H1 (cell line): Measurements from ENCODE around the gene CRKL. TPM values are rescaled to one million over a fixed set of nuclear protein-coding genes. Genes with fewer than 3 reads are reported as not detected.

Experiments used
- CBX5 ChIP-seq: fragments of 300-800, 300-1000 bp; sonication (generic); IDR thresholded peaks from 2 replicates; pipeline ENCODE4 v1.7.1; 2016; ENCODE audit warnings: antibody characterized with exemption, low read length, low read depth
- CHD1 ChIP-seq: IDR thresholded peaks from 2 replicates; pipeline ENCODE4 v1.6.1; 2012; ENCODE audit warnings: low read depth, low read length, improper control_type of control experiment
- HDAC6 ChIP-seq: IDR thresholded peaks from one replicate; pipeline ENCODE4 v1.7.1; 2012; ENCODE audit warnings: low read depth, mild to moderate bottlenecking, inconsistent platforms, low read length, moderate library complexity
- JUND ChIP-seq: IDR thresholded peaks from 2 replicates; pipeline ENCODE4 v1.6.1; 2011; ENCODE audit warnings: mild to moderate bottlenecking, improper control_type of control experiment, low read length
- POU5F1 ChIP-seq: IDR thresholded peaks from 2 replicates; pipeline ENCODE4 v1.6.1; 2011; ENCODE audit warnings: low read depth, mild to moderate bottlenecking, low read length, moderate library complexity
- ZNF274 ChIP-seq: IDR thresholded peaks from 2 replicates; pipeline ENCODE4 v1.7.0; 2012; ENCODE audit warnings: low read length, borderline replicate concordance; ENCODE audit errors: extremely low read depth
- polyA plus RNA-seq, 7 experiments: library from polyadenylated mRNA; depleted of rRNA in 3 of 7; stranded (reverse) in 5 of 7; unstranded in 2 of 7; fragments of >200 nt in 5 of 7; fragments of 200-250 nt in 2 of 7; gene quantifications; 1 replicate in 5 of 7; 2 replicates in 1 of 7; 4 replicates in 1 of 7; pipeline versions ENCODE4 v1.2.1 to v1.2.3, GENCODE V29; 2011 to 2013; ENCODE audit warnings: missing spikeins in 2 of 7, mixed read lengths in 2 of 7
- total RNA-seq: library from RNA; stranded (reverse); fragmentation: NEBNext Ultra II Directional; extraction: Animal tissue kit (Norgen Biotek cat#: 25700); gene quantifications from 2 replicates; pipeline ENCODE4 v1.2.1, GENCODE V29; 2021
- TF ChIP-seq, protein P1 (sequence below), 3 experiments: IDR thresholded peaks; 1 replicate in 2 of 3; 2 replicates in 1 of 3; pipeline versions ENCODE4 v1.5.1 to v1.6.1; 2011; ENCODE audit warnings: low read length in 3 of 3, mild to moderate bottlenecking in 3 of 3, inconsistent platforms in 2 of 3, low read depth in 1 of 3, moderate library complexity in 1 of 3; ENCODE audit not compliant: insufficient read depth in 1 of 3; ENCODE audit errors: control extremely low read depth in 1 of 3
- TF ChIP-seq, protein P2 (sequence below): fragments of 300-600 bp; sonication (generic); IDR thresholded peaks from 2 replicates; pipeline ENCODE4 v1.7.1; 2012; ENCODE audit warnings: low read length, moderate library complexity, mild to moderate bottlenecking, inconsistent platforms; ENCODE audit not compliant: insufficient replicate concordance

The CRKL gene
- total and polyA plus RNA-seq, 2 of the 8 experiments (the other 6 are each of a cell fraction or from before 2014, with no cell fraction given): 34.5 to 94.5 TPM

DNA sequence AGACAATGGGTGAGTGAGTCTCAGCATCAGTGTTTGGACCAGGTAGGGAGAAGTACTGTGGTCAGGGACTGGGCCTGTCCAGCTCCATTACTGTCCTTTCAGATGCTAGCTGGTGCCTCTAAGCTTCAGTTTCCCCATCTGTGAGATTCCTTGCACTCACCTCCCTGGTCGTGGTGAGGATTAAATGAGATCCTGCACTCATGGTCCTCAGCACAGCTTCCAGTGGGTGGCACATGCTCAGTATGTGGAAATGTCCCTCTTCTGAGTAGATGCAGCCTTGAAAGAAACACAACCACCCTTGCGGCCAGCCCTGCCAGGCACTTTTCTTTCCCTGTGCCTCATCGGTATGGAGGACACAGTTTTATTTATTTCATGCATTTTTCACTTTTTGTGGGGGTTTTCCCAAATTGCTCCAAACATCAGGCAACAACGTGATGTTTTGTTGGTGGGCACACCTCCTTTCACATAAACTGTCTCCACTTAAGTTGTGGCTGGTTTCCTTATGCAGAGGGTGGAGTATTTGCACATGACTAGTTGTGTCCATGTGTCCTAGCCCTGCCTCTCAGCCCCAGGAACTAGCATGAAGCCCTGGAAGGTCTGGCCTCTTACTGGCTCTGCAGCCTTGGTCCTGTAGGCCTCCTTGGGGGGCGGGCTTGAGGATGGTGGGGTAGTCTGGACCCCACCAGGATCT is 66.0 kb downstream of the CRKL start (continued):
- TF ChIP-seq CBX5: no peak
- TF ChIP-seq POU5F1: no peak
- TF ChIP-seq JUND: no peak
- no peak for TF ChIP-seq CHD1
- TF ChIP-seq HDAC6: no peak
- TF ChIP-seq ZNF274: no peak
- TF ChIP-seq, protein P1, sequence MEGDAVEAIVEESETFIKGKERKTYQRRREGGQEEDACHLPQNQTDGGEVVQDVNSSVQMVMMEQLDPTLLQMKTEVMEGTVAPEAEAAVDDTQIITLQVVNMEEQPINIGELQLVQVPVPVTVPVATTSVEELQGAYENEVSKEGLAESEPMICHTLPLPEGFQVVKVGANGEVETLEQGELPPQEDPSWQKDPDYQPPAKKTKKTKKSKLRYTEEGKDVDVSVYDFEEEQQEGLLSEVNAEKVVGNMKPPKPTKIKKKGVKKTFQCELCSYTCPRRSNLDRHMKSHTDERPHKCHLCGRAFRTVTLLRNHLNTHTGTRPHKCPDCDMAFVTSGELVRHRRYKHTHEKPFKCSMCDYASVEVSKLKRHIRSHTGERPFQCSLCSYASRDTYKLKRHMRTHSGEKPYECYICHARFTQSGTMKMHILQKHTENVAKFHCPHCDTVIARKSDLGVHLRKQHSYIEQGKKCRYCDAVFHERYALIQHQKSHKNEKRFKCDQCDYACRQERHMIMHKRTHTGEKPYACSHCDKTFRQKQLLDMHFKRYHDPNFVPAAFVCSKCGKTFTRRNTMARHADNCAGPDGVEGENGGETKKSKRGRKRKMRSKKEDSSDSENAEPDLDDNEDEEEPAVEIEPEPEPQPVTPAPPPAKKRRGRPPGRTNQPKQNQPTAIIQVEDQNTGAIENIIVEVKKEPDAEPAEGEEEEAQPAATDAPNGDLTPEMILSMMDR (IDR thresholded peaks at IDR 0.05; ENCODE audit: control extremely low read depth in 1 of 3, insufficient read depth in 1 of 3, low read depth in 1 of 3, low read length in 3 of 3): no peak
- TF ChIP-seq, protein P2, sequence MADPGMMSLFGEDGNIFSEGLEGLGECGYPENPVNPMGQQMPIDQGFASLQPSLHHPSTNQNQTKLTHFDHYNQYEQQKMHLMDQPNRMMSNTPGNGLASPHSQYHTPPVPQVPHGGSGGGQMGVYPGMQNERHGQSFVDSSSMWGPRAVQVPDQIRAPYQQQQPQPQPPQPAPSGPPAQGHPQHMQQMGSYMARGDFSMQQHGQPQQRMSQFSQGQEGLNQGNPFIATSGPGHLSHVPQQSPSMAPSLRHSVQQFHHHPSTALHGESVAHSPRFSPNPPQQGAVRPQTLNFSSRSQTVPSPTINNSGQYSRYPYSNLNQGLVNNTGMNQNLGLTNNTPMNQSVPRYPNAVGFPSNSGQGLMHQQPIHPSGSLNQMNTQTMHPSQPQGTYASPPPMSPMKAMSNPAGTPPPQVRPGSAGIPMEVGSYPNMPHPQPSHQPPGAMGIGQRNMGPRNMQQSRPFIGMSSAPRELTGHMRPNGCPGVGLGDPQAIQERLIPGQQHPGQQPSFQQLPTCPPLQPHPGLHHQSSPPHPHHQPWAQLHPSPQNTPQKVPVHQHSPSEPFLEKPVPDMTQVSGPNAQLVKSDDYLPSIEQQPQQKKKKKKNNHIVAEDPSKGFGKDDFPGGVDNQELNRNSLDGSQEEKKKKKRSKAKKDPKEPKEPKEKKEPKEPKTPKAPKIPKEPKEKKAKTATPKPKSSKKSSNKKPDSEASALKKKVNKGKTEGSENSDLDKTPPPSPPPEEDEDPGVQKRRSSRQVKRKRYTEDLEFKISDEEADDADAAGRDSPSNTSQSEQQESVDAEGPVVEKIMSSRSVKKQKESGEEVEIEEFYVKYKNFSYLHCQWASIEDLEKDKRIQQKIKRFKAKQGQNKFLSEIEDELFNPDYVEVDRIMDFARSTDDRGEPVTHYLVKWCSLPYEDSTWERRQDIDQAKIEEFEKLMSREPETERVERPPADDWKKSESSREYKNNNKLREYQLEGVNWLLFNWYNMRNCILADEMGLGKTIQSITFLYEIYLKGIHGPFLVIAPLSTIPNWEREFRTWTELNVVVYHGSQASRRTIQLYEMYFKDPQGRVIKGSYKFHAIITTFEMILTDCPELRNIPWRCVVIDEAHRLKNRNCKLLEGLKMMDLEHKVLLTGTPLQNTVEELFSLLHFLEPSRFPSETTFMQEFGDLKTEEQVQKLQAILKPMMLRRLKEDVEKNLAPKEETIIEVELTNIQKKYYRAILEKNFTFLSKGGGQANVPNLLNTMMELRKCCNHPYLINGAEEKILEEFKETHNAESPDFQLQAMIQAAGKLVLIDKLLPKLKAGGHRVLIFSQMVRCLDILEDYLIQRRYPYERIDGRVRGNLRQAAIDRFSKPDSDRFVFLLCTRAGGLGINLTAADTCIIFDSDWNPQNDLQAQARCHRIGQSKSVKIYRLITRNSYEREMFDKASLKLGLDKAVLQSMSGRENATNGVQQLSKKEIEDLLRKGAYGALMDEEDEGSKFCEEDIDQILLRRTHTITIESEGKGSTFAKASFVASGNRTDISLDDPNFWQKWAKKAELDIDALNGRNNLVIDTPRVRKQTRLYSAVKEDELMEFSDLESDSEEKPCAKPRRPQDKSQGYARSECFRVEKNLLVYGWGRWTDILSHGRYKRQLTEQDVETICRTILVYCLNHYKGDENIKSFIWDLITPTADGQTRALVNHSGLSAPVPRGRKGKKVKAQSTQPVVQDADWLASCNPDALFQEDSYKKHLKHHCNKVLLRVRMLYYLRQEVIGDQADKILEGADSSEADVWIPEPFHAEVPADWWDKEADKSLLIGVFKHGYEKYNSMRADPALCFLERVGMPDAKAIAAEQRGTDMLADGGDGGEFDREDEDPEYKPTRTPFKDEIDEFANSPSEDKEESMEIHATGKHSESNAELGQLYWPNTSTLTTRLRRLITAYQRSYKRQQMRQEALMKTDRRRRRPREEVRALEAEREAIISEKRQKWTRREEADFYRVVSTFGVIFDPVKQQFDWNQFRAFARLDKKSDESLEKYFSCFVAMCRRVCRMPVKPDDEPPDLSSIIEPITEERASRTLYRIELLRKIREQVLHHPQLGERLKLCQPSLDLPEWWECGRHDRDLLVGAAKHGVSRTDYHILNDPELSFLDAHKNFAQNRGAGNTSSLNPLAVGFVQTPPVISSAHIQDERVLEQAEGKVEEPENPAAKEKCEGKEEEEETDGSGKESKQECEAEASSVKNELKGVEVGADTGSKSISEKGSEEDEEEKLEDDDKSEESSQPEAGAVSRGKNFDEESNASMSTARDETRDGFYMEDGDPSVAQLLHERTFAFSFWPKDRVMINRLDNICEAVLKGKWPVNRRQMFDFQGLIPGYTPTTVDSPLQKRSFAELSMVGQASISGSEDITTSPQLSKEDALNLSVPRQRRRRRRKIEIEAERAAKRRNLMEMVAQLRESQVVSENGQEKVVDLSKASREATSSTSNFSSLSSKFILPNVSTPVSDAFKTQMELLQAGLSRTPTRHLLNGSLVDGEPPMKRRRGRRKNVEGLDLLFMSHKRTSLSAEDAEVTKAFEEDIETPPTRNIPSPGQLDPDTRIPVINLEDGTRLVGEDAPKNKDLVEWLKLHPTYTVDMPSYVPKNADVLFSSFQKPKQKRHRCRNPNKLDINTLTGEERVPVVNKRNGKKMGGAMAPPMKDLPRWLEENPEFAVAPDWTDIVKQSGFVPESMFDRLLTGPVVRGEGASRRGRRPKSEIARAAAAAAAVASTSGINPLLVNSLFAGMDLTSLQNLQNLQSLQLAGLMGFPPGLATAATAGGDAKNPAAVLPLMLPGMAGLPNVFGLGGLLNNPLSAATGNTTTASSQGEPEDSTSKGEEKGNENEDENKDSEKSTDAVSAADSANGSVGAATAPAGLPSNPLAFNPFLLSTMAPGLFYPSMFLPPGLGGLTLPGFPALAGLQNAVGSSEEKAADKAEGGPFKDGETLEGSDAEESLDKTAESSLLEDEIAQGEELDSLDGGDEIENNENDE: no peak
